ENCODE measurements around the gene PNMT. TPM values are rescaled to one million over a fixed set of nuclear protein-coding genes. Genes with fewer than 3 reads are reported as not detected.

The PNMT gene
- total and polyA plus RNA-seq, 2 experiments from 2014 or later, result 51.9 to 204 TPM

DNA sequence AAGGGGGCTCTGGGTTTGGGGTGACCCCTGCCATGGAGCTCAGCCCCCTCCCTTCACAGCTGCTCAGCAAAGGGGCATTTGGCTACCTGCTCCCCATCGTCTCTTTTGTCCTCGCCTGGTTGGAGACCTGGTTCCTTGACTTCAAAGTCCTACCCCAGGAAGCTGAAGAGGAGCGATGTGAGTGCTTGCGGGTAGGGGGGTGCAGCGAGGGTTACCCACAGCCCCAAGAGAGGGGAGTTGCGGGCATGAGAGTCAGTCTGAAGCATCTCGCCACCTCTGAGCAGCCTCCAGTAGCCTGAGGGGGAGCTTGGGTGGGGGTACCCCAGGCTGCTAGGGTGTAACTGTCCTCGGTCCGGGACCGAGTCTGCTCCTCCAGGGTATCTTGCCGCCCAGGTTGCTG, 9.9 kb upstream of the PNMT start:
- 96% methylated on average over 11 of the region's 11 CpGs for WGBS (ENCODE audit: low lambda C conversion rate, missing lambda C conversion rate)
- Histone ChIP-seq H3K4me1 (ENCODE audit: insufficient read depth) (peaks cover 18% of the 10 kb centered on the region), H3K79me2 (peaks cover 16% of the 10 kb centered on the region)

GRCh38 chr17:39658760-39659159, 9.5 kb upstream of the PNMT start:
- H3K27ac ChIP-seq, result no peak overlapping the region
- peaks cover 18% of the 10 kb centered on the region for H3K4me1 ChIP-seq (ENCODE audit: insufficient read depth)
- no peak overlapping the region for H3K4me3 ChIP-seq
- no peaks in the 10 kb centered on the region for H4K20me1 ChIP-seq (ENCODE audit: insufficient read depth, poor library complexity, severe bottlenecking)
- 88% methylated on average over 3 of the region's 3 CpGs for WGBS (ENCODE audit: low lambda C conversion rate, missing lambda C conversion rate)
- H3K4me2 ChIP-seq, result no peak overlapping the region
- DNase-seq (ENCODE audit: low spot score), result no peak
- no peaks in the 10 kb centered on the region for H3K9me3 ChIP-seq (ENCODE audit: low read depth)
- no peaks in the 10 kb centered on the region for H3K27me3 ChIP-seq
- H3K36me3 ChIP-seq (replicated peaks; ENCODE audit: insufficient read depth, low read depth), result no peaks in the 10 kb centered on the region
- no peak overlapping the region for H2AFZ ChIP-seq
- TF ChIP-seq EZH2phosphoT487 (IDR thresholded peaks at IDR 0.05; ENCODE audit: low read depth, severe bottlenecking, unreplicated experiment) (no peak), EZH2 (IDR thresholded peaks at IDR 0.05; ENCODE audit: borderline replicate concordance) (no peak)
- TF ChIP-seq, protein P1, sequence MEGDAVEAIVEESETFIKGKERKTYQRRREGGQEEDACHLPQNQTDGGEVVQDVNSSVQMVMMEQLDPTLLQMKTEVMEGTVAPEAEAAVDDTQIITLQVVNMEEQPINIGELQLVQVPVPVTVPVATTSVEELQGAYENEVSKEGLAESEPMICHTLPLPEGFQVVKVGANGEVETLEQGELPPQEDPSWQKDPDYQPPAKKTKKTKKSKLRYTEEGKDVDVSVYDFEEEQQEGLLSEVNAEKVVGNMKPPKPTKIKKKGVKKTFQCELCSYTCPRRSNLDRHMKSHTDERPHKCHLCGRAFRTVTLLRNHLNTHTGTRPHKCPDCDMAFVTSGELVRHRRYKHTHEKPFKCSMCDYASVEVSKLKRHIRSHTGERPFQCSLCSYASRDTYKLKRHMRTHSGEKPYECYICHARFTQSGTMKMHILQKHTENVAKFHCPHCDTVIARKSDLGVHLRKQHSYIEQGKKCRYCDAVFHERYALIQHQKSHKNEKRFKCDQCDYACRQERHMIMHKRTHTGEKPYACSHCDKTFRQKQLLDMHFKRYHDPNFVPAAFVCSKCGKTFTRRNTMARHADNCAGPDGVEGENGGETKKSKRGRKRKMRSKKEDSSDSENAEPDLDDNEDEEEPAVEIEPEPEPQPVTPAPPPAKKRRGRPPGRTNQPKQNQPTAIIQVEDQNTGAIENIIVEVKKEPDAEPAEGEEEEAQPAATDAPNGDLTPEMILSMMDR (IDR thresholded peaks at IDR 0.05; ENCODE audit: poor library complexity), result no peak
- peaks cover 16% of the 10 kb centered on the region for H3K79me2 ChIP-seq
- H3K9me2 ChIP-seq (replicated peaks; ENCODE audit: insufficient read depth), result no peaks in the 10 kb centered on the region

More for the DNA sequence above, 9.9 kb upstream of the PNMT start:
- Histone ChIP-seq H2AFZ (no peak overlapping the region), H3K9me3 (ENCODE audit: low read depth) (no peaks in the 10 kb centered on the region), H3K27me3 (no peaks in the 10 kb centered on the region), H3K4me2 (no peak overlapping the region), H3K4me3 (no peak overlapping the region), H3K27ac (no peak overlapping the region), H3K9me2 (replicated peaks; ENCODE audit: insufficient read depth) (no peaks in the 10 kb centered on the region), H3K36me3 (replicated peaks; ENCODE audit: insufficient read depth, low read depth) (no peaks in the 10 kb centered on the region), H4K20me1 (ENCODE audit: insufficient read depth, poor library complexity, severe bottlenecking) (no peaks in the 10 kb centered on the region)
- DNase-seq (ENCODE audit: low spot score), result no peak
- TF ChIP-seq EZH2 (IDR thresholded peaks at IDR 0.05; ENCODE audit: borderline replicate concordance), result no peak
- TF ChIP-seq, protein P1 (IDR thresholded peaks at IDR 0.05; ENCODE audit: poor library complexity), result no peak
- no peak for TF ChIP-seq EZH2phosphoT487 (IDR thresholded peaks at IDR 0.05; ENCODE audit: low read depth, severe bottlenecking, unreplicated experiment)

DNA sequence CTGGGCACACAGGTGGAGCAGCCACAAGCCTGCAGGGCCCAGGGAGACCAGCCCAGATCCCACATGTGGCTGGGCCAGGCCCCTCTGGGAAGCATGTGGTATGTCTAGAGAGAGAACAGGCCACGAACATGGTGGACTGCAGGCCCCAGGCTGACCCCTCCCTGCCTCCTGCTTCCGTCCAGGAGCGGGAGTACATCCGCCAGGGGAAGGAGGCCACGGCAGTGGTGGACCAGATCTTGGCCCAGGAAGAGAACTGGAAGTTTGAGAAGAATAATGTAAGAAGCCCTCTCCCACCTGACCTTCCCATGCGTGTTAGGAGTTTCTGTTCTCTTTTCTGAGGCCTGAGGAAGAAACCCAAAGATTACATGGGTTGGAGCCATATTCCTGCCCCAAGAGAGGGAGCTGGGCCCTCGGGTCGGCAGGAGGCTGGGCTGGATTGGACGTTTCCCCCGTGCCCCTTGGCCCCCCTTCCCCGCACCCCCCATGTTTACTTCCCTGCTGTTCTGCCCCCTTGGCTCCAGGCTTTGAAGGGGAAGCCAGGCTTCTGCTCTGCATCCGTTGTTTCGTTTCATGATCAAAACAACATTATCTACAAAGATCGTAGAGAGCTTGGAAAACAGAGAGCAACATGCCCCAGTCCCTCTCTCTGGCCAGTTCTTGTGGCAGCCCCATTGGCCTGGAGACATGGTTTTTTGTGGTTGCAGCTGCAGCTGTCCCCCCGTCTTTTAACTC, 8.8 kb upstream of the PNMT start:
- Histone ChIP-seq H3K79me2 (peaks cover 11% of the 10 kb centered on the region), H2AFZ (no peak overlapping the region), H3K9me2 (replicated peaks; ENCODE audit: insufficient read depth) (no peaks in the 10 kb centered on the region), H4K20me1 (ENCODE audit: insufficient read depth, poor library complexity, severe bottlenecking) (no peaks in the 10 kb centered on the region), H3K27me3 (no peaks in the 10 kb centered on the region), H3K4me2 (no peak overlapping the region), H3K9me3 (ENCODE audit: low read depth) (no peaks in the 10 kb centered on the region), H3K4me3 (no peak overlapping the region), H3K4me1 (ENCODE audit: insufficient read depth) (peaks cover 19% of the 10 kb centered on the region), H3K27ac (no peak overlapping the region), H3K36me3 (replicated peaks; ENCODE audit: insufficient read depth, low read depth) (no peaks in the 10 kb centered on the region)
- 74% methylated on average over 15 of the region's 15 CpGs for WGBS (ENCODE audit: low lambda C conversion rate, missing lambda C conversion rate)
- DNase-seq (ENCODE audit: low spot score), result no peak
- TF ChIP-seq EZH2 (IDR thresholded peaks at IDR 0.05; ENCODE audit: borderline replicate concordance) (no peak), EZH2phosphoT487 (IDR thresholded peaks at IDR 0.05; ENCODE audit: low read depth, severe bottlenecking, unreplicated experiment) (no peak)
- TF ChIP-seq, protein P1 (IDR thresholded peaks at IDR 0.05; ENCODE audit: poor library complexity), result no peak

All from hepatocyte (in vitro differentiated cells).